Measurements from ENCODE around the gene NMBR.
"Not testable (repeated sequence)": the region's sequence is repeated elsewhere in the genome, so short reads cannot be mapped to it uniquely, and the experiment has no call there.

NMBR gene

GRCh38 chr6:142155895-142156757 is 9.2 kb upstream of the NMBR start:
- DNase-seq (ENCODE audit: insufficient read length, low spot score) (peak; percentile 30), FAIRE-seq (peak; percentile 16)

GRCh38 chr6:142155091-142155490 is 8.2 kb upstream of the NMBR start:
- DNase-seq (ENCODE audit: insufficient read length, low spot score), result no peak
- FAIRE-seq, result no peak

- DNase-seq (ENCODE audit: insufficient read length, low spot score), result no peak
- FAIRE-seq, result no peak
Observed at GRCh38 chr6:142154336-142154735, 7.4 kb upstream of the NMBR start.

- no peak for FAIRE-seq
Observed at GRCh38 chr6:142153196-142153595, 6.3 kb upstream of the NMBR start.

GRCh38 chr6:142152746-142153145 is 5.8 kb upstream of the NMBR start:
- DNase-seq (ENCODE audit: insufficient read length, low spot score) (peak; percentile 11), FAIRE-seq (no peak)

More at GRCh38 chr6:142153196-142153595, 6.3 kb upstream of the NMBR start:
- DNase-seq (ENCODE audit: insufficient read length, low spot score), result no peak

GRCh38 chr6:142141531-142141930 is 5.4 kb downstream of the NMBR start:
- not testable (repeated sequence) for DNase-seq (ENCODE audit: insufficient read length, low spot score); FAIRE-seq

- FAIRE-seq (no peak), DNase-seq (ENCODE audit: insufficient read length, low spot score) (no peak)
Observed at GRCh38 chr6:142138876-142139275, 8.0 kb downstream of the NMBR start.

GRCh38 chr6:142132625-142133024 is 14.3 kb downstream of the NMBR start, which contains the start of gene GJE1:
Gene GJE1 (plus strand): TSS chr6:142132925. CDS start chr6:142133159, 234 bp downstream.
- FAIRE-seq, result no peak
- DNase-seq (ENCODE audit: insufficient read length, low spot score), result no peak

GRCh38 chr6:142130814-142131213 is 16.1 kb downstream of the NMBR start:
- DNase-seq (ENCODE audit: insufficient read length, low spot score) (no peak), FAIRE-seq (no peak)

- DNase-seq (ENCODE audit: insufficient read length, low spot score) (no peak), FAIRE-seq (no peak)
Observed at GRCh38 chr6:142121342-142121741, 25.6 kb downstream of the NMBR start.

- DNase-seq (ENCODE audit: insufficient read length, low spot score) (no peak), FAIRE-seq (no peak)
Observed at GRCh38 chr6:142118925-142119324, 28.0 kb downstream of the NMBR start.

GRCh38 chr6:142118328-142118727 is 28.6 kb downstream of the NMBR start:
- no peak for DNase-seq (ENCODE audit: insufficient read length, low spot score)
- FAIRE-seq, result no peak

- FAIRE-seq (no peak), DNase-seq (ENCODE audit: insufficient read length, low spot score) (no peak)
Observed at GRCh38 chr6:142117366-142117765, 29.6 kb downstream of the NMBR start.

GRCh38 chr6:142112451-142113061 is 34.4 kb downstream of the NMBR start:
- peak; percentile 41 for DNase-seq (ENCODE audit: insufficient read length, low spot score)
- FAIRE-seq, result peak; percentile 88

- DNase-seq (ENCODE audit: insufficient read length, low spot score); FAIRE-seq: not testable (repeated sequence)
Observed at GRCh38 chr6:142110820-142111219, 36.1 kb downstream of the NMBR start.

GRCh38 chr6:142104820-142105219 is 42.1 kb downstream of the NMBR start:
- DNase-seq (ENCODE audit: insufficient read length, low spot score); FAIRE-seq: not testable (repeated sequence)

- FAIRE-seq (no peak), DNase-seq (ENCODE audit: insufficient read length, low spot score) (peak; percentile 45)
Observed at GRCh38 chr6:142088858-142089216, 58.1 kb downstream of the NMBR start.

- DNase-seq (ENCODE audit: insufficient read length, low spot score), result no peak
- FAIRE-seq, result no peak
Observed at GRCh38 chr6:142087950-142088857, 58.7 kb downstream of the NMBR start.

GRCh38 chr6:142079130-142079529 is 67.8 kb downstream of the NMBR start:
- DNase-seq (ENCODE audit: insufficient read length, low spot score) (no peak), FAIRE-seq (no peak)

GRCh38 chr6:142075516-142076101 is 71.3 kb downstream of the NMBR start:
- no peak for FAIRE-seq
- DNase-seq (ENCODE audit: insufficient read length, low spot score), result no peak

GRCh38 chr6:142074516-142074915 is 72.4 kb downstream of the NMBR start:
- FAIRE-seq (no peak), DNase-seq (ENCODE audit: insufficient read length, low spot score) (no peak)

Data from HTR-8/SVneo (cell line).